ENCODE results near the gene CPNE4.

The CPNE4 gene

DNA sequence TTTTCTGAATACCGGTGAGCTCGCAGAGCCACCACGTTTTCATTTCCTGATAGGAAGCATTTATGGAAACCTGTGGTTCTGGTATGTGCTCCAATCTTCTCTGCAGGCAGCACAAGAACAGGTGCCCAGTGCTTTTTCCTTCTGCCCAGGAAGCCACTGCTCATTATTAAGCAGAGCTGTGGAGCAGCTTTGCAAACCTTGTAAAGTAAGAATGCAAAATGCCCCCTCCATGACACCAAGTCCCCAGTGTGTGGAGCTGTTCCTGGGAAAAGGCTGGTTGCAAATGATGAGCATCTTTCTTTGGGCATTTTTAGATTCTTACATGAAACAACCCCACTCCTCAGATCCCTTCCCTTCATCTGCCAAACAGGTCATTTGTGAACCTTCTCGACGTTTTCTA is 466.4 kb downstream of the CPNE4 start:
- no peak for DNase-seq

DNA sequence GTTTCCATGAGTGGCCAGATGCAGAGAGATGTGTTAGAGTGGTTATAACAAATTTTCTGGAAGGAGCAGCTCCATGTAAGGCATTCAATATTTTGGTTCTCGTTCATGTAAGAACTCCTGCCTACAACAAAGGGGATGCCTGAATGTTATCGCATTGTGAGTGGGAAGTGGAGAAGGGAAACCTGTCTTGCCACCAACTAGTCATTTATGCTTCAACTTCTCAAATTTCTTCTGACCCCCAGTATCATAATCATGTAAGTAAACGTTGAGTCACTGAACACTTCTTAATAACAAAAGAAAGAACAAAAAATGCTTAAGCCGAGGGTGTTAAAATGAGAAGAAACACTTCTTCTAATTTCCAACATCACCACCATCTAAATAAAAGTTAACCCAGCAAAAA is 470.0 kb downstream of the CPNE4 start:
- DNase-seq = no peak

DNA sequence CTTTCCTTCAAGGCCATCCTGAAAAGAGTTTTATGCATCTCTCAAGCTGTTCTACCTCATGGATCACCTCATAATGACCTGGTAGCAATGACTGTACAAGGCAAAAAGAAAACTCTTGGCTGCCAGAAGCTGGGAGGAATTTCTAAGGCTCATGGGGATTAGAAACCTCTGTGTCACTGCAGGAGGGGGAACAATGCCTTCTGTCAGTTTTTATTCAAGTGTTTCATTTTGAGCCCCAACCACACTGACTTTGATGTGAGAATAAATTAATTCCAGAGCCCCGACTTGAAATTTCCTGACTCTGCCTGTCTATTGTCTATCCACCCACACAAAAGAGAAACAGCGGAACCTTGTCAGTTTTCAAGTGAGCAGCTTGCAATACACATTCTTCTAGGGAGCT is 473.3 kb downstream of the CPNE4 start:
- DNase-seq = no peak

DNA sequence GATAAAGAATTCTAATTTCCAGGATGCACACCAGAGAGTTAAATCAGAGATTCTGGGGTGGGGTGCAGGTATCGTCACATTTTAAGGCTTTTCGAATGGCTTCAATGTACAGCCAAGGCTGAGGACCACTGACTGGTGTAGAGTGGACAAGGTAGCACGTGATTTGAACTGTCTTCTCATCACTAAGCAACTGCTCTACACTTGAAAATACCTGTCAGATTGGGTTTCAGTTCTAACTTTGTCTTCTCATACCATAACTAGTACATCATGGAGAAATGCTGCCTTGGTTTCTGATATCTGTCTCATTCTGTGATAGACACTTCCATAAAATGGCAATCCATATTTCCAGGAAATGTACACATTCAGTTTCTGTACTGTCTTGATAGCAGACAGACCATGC is 474.0 kb downstream of the CPNE4 start:
- DNase-seq = no peak

DNA sequence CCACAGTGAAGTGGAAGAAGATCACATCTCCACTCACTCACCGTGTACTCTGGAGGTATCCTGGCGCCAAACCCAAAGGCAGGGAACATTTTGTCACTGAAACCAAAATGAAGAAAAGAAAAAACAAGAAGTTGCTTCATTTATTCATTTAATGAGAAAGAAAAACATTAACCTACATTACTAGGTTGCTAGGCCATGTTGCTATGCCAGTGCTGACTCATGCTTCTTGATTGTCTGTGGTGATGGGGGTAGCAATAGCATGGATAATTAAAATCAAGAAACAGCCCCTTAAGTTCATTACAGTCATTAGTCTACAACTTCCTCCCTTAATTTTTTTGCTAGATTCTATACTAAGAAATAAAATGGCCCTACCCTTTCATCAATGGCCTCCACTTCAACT is 479.4 kb downstream of the CPNE4 start:
- no peak for DNase-seq

DNA sequence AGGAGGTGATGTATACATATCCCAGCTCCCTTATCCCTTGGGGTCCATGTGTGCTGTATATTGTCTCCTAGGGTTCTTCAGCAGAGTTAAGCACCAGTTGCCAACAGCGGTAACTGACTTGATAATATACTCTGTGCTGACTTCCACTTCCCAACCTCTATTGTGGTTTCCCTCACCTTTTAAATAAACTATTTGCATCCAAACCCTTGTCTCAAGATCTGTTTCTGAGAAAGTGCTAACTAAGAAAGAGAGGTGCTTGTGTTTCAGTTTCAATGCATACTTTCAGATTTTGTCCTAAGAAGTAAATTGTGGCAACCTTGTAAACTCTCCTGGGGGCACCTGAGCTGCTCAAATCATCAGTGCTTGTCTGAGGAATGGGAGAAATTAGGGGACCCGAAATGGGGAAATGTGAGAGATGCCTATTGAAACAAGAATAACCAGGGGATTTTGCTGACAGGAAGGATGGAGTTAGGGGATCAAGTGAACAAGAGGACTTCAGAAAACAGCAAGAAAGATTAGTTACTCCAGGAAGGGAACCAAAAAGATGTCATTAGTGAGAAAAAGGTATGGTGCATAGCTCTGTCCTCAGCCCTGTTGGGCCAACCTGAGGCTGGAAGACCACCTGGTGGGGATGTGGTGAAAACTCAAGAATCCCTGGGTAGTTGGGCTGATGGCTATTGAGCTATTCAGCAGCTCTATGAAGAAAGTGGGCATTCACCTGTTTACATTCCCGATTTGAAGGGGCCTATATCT is 481.1 kb downstream of the CPNE4 start:
- no peak for DNase-seq

DNA sequence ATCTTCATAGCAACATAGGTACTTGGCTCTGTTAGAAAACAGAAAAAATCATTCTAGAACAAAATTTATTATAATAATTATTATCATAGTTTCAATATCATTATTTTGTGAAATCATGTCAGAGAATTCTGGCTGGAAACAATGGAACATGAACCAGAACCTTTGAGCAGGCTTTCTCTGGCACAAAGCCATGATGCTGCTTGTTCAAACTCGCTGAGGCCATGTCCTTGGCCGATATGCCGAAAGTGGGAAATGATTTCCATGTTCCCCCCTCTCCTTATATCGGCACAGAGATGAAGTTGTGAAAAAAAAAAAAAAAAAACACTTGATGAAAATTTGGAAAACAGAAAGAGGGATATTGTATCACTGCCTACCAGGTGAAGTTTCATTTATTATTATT is 483.1 kb downstream of the CPNE4 start:
- no peak for DNase-seq

DNA sequence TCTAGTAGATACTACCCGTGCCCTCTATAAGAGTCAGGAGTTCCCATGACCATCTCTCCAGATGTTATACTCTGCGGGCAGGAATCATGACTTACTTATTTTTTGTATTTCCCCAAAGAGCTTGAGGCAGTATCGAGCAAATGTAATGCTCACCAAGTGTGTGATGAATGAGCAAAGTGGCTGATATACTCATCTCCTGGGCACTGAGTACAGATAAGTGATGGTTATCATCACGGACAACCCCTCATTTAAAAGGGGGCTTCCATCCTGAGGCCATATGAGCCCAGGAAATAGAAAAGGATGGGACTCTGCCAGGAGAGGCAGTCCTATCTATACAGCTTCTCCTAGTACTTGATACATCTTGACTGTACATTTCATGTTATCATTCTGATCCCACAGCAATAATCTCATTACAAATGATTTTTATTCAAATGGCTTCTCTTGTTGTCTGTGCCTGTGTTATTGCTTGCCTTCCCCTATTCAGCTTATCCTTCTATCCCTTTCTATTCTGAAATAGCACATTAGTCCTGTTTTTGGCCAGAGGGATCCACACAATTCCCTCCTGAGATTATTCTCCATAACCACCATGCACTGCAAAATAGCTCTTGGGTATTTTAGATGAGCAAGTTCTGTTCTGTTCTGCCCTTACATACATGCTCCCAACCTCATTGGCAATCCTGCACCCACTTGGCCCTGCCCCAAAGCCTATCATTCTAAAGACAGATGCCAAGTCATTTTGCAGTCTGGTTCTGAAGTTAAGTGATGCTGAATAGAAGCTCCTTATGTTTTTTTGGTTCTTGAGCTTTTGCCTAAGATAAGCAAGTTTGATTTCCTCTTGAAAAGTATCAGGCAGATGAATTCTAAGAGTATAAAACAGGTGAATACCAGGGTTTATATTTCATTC is 484.0 kb downstream of the CPNE4 start:
- DNase-seq = no peak

DNA sequence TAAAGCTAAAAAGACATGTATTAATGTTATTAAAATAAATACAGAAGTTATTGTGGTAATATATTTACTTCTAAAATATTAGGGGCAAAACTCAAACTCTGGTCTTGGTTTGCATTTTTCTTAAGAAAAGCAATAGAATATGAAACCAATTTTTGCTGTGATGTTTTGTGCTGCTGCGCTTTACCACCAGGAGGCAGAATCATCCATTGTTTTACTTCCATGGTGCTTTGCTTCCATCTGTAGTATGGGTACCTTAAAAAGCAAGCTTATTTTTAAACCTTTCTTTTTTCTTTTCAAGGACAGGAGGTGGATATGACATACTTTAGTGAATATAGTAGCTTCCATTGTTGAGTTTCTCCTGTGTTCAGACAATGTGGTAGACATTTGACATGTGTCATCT is 485.5 kb downstream of the CPNE4 start:
- DNase-seq = peak; percentile 46

DNA sequence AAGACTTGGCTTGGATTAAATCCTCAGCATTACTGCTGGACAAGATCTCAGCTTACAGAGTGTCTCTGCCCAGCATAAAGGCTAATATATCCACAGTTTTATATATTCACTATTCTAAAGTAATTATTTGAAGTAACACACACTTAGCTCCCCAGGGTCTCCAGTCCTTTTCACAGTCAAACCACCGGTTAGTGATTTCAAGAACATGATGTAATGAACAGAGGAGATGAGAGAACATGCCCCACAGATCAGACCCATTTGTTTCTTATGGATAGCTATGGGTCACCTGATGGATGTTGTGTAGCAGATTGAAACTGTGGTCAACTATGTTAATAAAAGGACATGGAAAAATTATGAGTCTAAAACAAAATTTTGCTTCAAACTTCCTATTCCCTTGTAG is 487.2 kb downstream of the CPNE4 start:
- DNase-seq = no peak

DNA sequence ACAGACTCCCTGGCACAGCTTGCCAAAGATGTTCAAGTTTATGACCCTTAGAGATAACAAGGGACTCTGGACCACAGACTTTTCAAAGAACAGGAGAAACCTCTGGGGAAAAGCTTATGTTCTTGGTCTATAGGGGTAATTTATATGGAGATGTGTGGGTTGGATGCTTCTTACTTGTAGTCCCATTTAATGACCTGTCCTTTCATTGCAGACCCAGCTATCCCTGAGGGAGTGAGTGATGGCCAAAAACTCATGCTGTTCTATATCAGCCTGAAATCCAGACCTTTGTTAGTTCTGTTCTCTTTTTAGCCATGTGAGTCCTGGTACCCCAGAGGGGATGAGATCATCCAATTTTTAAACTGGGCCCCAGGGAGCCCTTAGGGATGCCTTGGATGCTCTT is 488.4 kb downstream of the CPNE4 start:
- DNase-seq = no peak

DNA sequence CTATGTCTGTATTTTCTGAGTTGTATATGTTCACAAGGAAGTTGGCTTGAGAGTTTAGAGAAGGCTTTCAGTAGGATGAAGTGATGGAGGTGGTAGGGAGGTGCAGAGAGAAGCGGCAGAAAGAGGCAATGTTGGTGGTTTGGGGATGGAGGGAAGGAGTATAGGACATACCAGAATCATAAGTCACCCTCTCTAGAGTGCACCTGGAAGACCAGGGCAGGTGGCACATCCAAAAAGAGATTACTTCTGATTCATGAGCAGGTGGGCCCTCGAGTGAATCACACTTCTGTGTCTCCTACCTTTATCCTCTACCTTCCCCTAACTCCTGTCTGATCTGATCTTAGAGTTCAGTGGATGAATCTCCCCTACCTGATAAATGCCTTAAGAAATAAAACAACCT is 490.3 kb downstream of the CPNE4 start:
- no peak for DNase-seq

DNA sequence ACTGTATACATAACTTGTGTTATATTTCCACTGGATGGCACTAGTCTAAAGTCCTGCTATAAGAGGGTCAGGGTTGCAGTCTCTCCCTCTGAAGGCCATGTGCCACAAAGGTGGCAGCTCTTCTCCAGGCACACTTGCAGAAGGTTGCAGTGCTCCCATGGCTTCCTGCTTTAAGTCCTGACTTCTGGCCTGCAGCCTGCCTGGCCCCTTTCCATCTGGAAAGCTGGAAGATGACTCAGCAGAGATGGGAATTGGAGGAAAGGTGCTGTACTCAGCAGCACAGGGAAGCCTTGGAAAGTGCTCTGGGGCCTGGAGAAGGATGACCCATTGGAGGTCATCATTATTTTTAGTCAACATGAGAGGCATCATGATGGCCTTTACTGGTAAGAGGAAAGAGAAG is 491.1 kb downstream of the CPNE4 start:
- DNase-seq = no peak

DNA sequence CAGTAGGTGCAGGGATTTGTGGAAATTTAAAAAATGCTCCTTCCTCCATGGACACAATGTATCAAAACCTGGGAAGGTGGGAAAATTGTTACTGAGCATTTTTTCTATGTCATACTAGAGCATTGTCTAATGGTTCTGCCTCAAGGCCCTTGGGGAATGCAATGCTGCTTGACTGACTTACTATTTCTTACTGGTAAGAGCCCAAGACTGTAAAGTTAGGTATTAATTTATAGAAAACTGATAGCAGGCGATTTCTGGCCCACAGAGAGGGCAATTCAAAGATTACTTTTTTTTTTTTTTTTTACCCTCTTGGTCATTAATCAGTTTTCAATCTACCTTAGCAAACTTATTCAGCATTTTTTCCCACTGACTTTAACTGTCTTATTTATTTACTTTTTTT is 493.5 kb downstream of the CPNE4 start:
- no peak for DNase-seq

DNA sequence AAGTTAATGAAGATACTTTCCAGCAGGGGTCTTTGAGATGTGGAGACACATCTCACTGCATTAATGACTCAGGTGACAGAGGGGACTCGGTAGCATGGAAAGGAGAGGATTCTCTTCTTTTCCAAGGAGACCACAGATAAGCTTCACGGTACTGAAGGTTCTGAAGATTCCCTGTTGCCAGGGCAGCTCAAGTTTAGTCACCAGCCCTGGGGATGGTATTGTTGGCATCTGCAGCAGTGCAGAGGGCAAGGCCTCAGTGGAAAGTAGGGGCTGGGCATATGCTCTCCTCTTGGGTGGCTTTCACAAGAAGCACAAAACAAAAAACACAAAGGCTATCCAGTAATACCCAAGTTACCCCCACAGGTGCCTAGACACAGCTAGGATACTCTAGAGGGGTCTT is 494.0 kb downstream of the CPNE4 start:
- no peak for DNase-seq

DNA sequence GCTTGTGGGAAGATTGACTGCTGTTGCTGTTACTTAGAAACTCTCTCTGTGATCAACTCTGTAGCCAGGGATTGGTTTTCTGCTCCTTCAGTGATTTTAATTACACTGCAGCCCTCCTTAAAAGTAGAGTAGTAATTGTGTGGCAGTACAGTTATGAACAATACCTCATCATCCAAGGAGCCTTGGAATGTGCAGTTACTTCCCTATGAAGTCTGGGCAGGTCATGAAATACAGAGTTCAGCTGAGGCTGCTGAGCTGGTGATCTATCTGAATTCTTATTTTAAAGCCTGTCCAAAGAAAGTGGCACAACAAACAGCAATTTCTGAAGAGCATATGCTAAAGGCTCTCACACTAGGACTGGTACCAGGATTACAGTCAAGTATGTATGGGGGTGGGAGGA is 494.7 kb downstream of the CPNE4 start:
- DNase-seq = no peak

DNA sequence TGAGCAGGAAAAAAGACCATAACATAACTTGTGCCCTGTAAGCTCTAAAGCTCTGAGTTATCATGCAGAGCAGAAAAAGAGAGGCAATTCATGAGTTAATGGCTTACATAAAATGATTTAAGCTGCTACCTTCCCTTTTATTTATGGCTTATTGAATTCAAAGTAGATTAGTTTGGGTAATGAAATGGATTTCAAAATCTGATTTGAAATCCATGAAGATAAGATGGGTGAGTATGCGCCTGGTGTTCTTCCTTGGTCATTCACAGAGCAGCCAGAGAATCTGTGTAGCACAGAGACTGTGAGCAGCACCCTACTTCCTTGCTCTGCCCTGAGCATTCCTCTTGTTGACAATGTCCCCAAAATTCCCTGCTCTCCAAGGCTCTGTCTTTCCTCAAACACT is 495.8 kb downstream of the CPNE4 start:
- no peak for DNase-seq

DNA sequence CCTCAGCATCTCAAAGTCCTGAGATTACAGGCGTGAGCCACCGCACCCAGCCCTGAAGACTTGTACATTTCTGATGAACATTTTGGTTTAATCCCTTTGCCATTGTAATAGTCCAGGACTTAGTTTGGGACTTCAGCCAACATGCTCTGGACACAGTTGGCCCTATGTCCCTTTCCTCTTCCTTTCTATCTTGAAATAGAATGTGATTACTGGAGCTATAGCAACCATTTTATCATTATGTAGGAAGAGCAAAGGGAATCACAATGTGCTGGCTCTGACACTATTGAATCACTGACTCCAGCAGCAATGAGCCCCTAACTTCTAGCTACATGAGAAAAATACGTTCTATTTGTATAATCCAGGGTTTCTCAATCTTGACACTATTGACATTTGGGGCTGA is 497.3 kb downstream of the CPNE4 start:
- no peak for DNase-seq

DNA sequence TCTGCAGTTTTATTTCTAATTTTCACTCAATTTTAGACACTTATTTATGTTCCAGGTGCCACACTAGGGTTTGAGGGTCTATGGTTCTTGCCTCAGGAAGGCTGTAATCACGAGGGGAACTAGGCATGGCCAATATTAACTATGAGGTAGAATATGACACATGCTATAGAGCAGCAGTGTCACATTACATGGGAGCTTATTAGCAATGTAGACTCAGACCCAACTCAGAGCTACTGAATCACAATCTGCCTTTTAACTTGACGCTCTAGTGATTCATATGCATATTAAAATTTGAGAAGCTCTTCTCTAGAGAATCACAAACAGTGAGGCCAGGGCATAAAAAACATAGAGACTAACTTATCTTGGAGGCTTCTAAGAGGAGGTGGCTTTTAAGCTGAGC is 499.2 kb downstream of the CPNE4 start:
- DNase-seq = no peak

DNA sequence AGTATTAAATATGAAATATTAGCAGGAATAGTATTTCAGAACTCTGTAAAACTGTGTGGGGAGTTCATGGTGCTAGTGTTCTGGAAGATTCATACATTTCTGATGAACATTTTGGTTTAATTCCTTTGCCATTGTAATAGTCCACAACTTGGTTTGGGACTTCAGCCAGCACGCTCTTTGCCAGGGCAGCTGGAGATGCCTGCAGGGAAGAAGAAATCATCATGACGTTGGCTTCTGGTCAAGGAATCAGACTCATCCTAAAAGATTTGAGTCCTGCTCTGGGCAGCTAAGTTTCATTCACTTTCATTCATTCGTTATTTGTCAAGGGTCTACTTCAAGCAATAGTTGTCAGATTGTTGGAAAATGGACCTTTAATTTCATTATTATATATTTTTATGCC is 499.7 kb downstream of the CPNE4 start:
- no peak for DNase-seq

DNA sequence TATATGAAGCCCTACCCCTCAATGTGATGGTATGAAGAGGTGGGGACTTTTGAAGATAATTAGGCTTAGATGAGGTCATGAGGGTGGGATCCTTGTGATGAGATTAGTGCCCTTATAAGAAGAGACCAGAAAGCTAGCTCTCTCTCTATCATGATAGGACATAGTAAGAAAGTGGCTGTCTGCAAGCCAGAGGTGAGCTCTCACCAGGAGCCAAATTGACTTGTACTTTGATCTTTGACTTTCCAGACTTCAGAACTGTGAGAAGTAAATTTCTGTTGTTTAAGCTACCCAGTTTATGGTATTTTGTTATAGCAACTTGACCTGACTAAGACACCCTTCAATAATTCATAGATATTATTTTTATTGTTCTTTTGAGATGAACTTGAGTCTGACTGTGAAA is 502.2 kb downstream of the CPNE4 start:
- DNase-seq = no peak

DNA sequence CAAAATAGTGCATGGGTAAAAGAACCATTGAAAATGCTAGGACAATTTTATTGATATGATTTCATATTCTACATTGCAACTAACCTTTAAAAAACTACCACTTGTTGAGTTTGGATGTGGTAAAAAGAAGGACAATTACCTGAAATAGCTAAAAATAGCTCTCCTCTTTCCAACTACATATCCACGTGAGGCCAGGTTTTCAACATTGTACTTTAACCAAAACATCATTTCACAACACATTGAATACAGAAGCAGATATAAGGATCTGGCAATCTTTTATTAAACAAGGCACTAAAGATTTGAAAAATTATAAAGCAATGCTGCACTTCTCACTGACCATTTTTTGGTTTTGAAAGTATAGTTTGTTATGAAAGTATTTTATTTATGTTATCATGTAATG is 504.0 kb downstream of the CPNE4 start:
- no peak for DNase-seq

DNA sequence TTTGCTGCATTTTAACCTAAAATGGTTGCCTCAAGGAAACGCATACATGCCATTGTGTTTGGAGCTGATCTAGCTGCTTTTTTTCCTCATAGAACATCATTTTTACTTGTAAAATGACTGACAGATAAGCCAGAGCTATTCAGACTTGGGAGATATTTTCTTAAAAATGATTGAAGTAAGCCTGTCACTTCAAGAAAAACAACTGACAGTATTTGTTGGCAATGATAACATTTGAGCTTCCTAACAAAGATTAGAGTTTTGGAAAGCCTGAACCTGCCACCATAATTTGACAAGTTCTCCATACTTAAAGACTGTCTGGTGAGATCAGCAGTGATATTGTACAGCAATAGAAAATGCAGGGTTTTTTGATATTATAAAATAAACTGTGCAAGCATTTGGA is 504.4 kb downstream of the CPNE4 start:
- DNase-seq = no peak

DNA sequence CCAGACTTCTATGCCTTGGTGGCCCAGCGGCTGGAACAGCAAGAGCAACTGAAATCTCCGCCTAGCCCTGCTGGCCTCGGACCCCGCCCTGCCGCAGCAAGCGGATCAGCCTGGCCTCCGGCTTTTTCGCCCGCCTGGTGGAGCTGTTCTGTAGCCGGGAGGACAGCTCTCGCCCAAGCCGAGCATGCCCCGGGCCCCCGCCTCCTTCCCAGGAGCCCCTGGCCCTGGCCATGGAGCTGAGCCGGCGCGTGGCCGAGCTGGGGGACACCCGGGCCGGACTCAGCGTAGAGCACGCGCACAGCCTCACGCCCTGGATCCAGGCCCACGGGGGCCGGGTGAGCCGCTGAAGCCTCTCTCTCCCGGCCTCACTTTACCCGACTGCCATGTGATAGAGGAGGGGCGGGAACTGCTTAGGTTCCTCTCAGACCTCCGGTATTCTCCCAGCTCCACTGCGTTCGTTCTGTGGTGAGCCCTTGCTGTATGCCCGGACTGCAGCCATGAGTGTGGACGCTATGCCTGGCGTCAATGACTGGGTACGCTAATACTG is 507.9 kb downstream of the CPNE4 start:
- peak; percentile 64 for DNase-seq

Measured in hematopoietic multipotent progenitor cell treated with erythropoietin and hydrocortisone succinate and interleukin-3 and kit ligand, for 6 days (in vitro differentiated cells).